PC-9 (cell line): ENCODE data around the gene DIPK1B. TPM values are rescaled to one million over a fixed set of nuclear protein-coding genes. Genes with fewer than 3 reads are reported as not detected.
A peak's percentile ranks its signal among the peaks of the same experiment; 100 is the strongest.

Experiments used
- BruUV-seq: library from RNA; stranded (reverse); fragments of 400-500 nt; replicated peaks from 2 replicates; lab custom pipeline; 2021; lab: Mats Ljungman, UMichigan
- CTCF ChIA-PET: fragments of 300-600 bp; sonication (Branson Sonifier 250); formaldehyde crosslinking; loops from one replicate; lab custom pipeline; 2022; ENCODE audit warnings: antibody characterized with exemption; lab: Charles Lee
- POLR2A ChIA-PET: fragments of 300-600 bp; sonication (Branson Sonifier 250); formaldehyde crosslinking; loops from one replicate; lab custom pipeline; 2022; ENCODE audit warnings: antibody characterized with exemption; ENCODE audit not compliant: unreplicated experiment; lab: Charles Lee
- DNase-seq, 2 experiments: peaks; one replicate each; pipeline versions ENCODE4 v3.0.0 to v3.0.0-alpha.2; 2015 to 2022; ENCODE audit warnings: mixed read lengths in 1 of 2
- H2AFZ ChIP-seq: fragments of 200-600 bp; sonication (generic); 2 replicates; pipeline ENCODE4 v1.8.1; 2017; ENCODE audit warnings: antibody characterized with exemption
- H3F3A ChIP-seq: fragments of 200-600 bp; sonication (generic); 2 replicates; pipeline ENCODE4 v1.8.1; 2017; ENCODE audit warnings: antibody characterized with exemption, mild to moderate bottlenecking, low read depth; ENCODE audit not compliant: insufficient read depth
- H3K27ac ChIP-seq: fragments of 200-600 bp; sonication (generic); 2 replicates; pipeline ENCODE4 v1.6.1; 2016; ENCODE audit warnings: mixed run types
- H3K27me3 ChIP-seq: fragments of 200-600 bp; sonication (generic); 2 replicates; pipeline ENCODE4 v1.6.1; 2016; ENCODE audit warnings: low read depth, mixed run types; ENCODE audit not compliant: insufficient read depth
- H3K36me3 ChIP-seq: fragments of 200-600 bp; sonication (generic); 2 replicates; pipeline ENCODE4 v1.6.1; 2016; ENCODE audit warnings: low read depth, mixed run types
- H3K4me1 ChIP-seq: fragments of 200-600 bp; sonication (generic); replicated peaks from 2 replicates; pipeline ENCODE4 v1.6.1; 2016; ENCODE audit warnings: mixed run types; ENCODE audit not compliant: insufficient read depth
- H3K4me2 ChIP-seq: fragments of 200-600 bp; sonication (generic); 2 replicates; pipeline ENCODE4 v1.6.1; 2017; ENCODE audit warnings: mixed run types
- H3K4me3 ChIP-seq: fragments of 200-600 bp; sonication (generic); 2 replicates; pipeline ENCODE4 v1.6.1; 2016; ENCODE audit warnings: mixed run types
- H3K79me2 ChIP-seq: fragments of 200-600 bp; sonication (generic); 2 replicates; pipeline ENCODE4 v1.6.1; 2017; ENCODE audit warnings: low read depth, mixed run types
- H3K9me2 ChIP-seq: fragments of 200-600 bp; sonication (generic); 2 replicates; pipeline ENCODE4 v1.8.1; 2017; ENCODE audit warnings: mild to moderate bottlenecking; ENCODE audit not compliant: insufficient read depth
- H3K9me3 ChIP-seq: fragments of 200-600 bp; sonication (generic); 2 replicates; pipeline ENCODE4 v1.8.1; 2016; ENCODE audit warnings: low read depth; ENCODE audit not compliant: insufficient read depth
- H4K20me1 ChIP-seq: fragments of 200-600 bp; sonication (generic); 2 replicates; pipeline ENCODE4 v1.8.1; 2017; ENCODE audit not compliant: insufficient read depth
- CTCF ChIP-seq: fragments of 200-600 bp; sonication (generic); conservative IDR thresholded peaks from 2 replicates; pipeline ENCODE4 v1.6.1; 2017; ENCODE audit warnings: mixed run types, antibody characterized with exemption, mild to moderate bottlenecking, moderate library complexity
- EZH2 ChIP-seq: fragments of 200-600 bp; sonication (generic); IDR thresholded peaks from 2 replicates; pipeline ENCODE4 v1.8.0; 2017; ENCODE audit warnings: antibody characterized with exemption, low read depth
- intact Hi-C: fragments of 100-400 bp; cut with micrococcal nuclease; formaldehyde crosslinking; loops from one replicate; pipeline ENCODE4 v1.10.0; 2022; ENCODE audit not compliant: unreplicated experiment
- total RNA-seq: library from RNA; stranded (reverse); gene quantifications from 2 replicates; pipeline ENCODE4 v1.2.3, GENCODE V29; 2021

The DIPK1B gene
- total RNA-seq, 1 experiment from 2014 or later: 19.0 TPM

- Histone ChIP-seq H4K20me1 (no peaks in the 10 kb centered on the region), H3K27me3 (no peaks in the 10 kb centered on the region), H3K4me2 (peak overlapping the region; percentile 91), H3K79me2 (no peaks in the 10 kb centered on the region), H3K4me1 (peaks cover 47% of the 10 kb centered on the region), H3K4me3 (peak overlapping the region; percentile 43; the same call in 1 of the 2 replicates), H3K36me3 (no peaks in the 10 kb centered on the region), H3K27ac (peak overlapping the region; percentile 94), H3K9me2 (no peaks in the 10 kb centered on the region), H3F3A (peaks cover 37% of the 10 kb centered on the region), H2AFZ (no peak overlapping the region), H3K9me3 (no peaks in the 10 kb centered on the region)
- no TSS peak for BruUV-seq
- ChIA-PET CTCF (interaction anchor here (0.7 to 1.1 kb wide), 6 partner anchors 20 to 293 kb away, joined by 3 to 7 read pairs (median 3); no protein-coding TSS in a partner anchor), POLR2A (interaction anchor here (0.6 to 0.9 kb wide), 4 partner anchors 11 to 331 kb away, joined by 3 to 12 read pairs (median 6); partner anchors contain the start of gene DNLZ)
- intact Hi-C loops: loop anchor here (2.0 to 5.0 kb wide), 6 partner anchors 17 to 209 kb away; partner anchors contain the start of gene NOTCH1
- peak; percentile 96 to 97 for DNase-seq
- TF ChIP-seq EZH2 (no peak), CTCF (no peak)
Observed at GRCh38 chr9:136693490-136694162, 18.7 kb upstream of the DIPK1B start.

- intact Hi-C loops: loop anchor here (2.0 to 5.0 kb wide), 6 partner anchors 16 to 210 kb away; partner anchors contain the start of gene NOTCH1
- TSS peak; percentile 24 for BruUV-seq
- H3K27me3 ChIP-seq: no peaks in the 10 kb centered on the region
- no peak overlapping the region for H2AFZ ChIP-seq
- ChIA-PET CTCF (interaction anchor here (0.6 to 1.1 kb wide), 6 partner anchors 21 to 537 kb away, joined by 3 to 7 read pairs (median 3); no protein-coding TSS in a partner anchor), POLR2A (interaction anchor here (0.8 to 0.9 kb wide), 2 partner anchors 12 to 60 kb away, joined by 6 to 7 read pairs; no protein-coding TSS in a partner anchor)
- peak overlapping the region; percentile 91 for H3K4me2 ChIP-seq
- no peaks in the 10 kb centered on the region for H3K9me3 ChIP-seq
- H3K4me1 ChIP-seq: peaks cover 47% of the 10 kb centered on the region
- no peaks in the 10 kb centered on the region for H3K36me3 ChIP-seq
- H3K79me2 ChIP-seq: no peaks in the 10 kb centered on the region
- no peaks in the 10 kb centered on the region for H3K9me2 ChIP-seq
- H3K27ac ChIP-seq: peak overlapping the region; percentile 94
- H3F3A ChIP-seq: peaks cover 42% of the 10 kb centered on the region
- DNase-seq: peak in 1 of 2 experiments; percentile 82
- peak; percentile 91 for TF ChIP-seq CTCF
- no peak for TF ChIP-seq EZH2
- H4K20me1 ChIP-seq: no peaks in the 10 kb centered on the region
- peak overlapping the region; percentile 43; the same call in 1 of the 2 replicates for H3K4me3 ChIP-seq
Observed at GRCh38 chr9:136694163-136694871, 18.1 kb upstream of the DIPK1B start.

GRCh38 chr9:136694872-136695247 is 17.5 kb upstream of the DIPK1B start:
- intact Hi-C loops: loop anchor here (2.0 to 5.0 kb wide), 6 partner anchors 16 to 210 kb away; partner anchors contain the start of gene NOTCH1
- CTCF ChIA-PET: interaction anchor here (0.6 kb wide), 1 partner anchor 537 kb away, joined by 3 read pairs; no protein-coding TSS in a partner anchor
- Histone ChIP-seq H3K79me2 (no peaks in the 10 kb centered on the region), H3K9me2 (no peaks in the 10 kb centered on the region), H3K9me3 (no peaks in the 10 kb centered on the region), H3K4me3 (no peak overlapping the region; the same call in 1 of the 2 replicates), H3K27me3 (no peaks in the 10 kb centered on the region), H4K20me1 (no peaks in the 10 kb centered on the region), H2AFZ (no peak overlapping the region), H3K27ac (peak overlapping the region; percentile 94), H3K4me2 (peak overlapping the region; percentile 91), H3K4me1 (peaks cover 47% of the 10 kb centered on the region), H3F3A (peaks cover 42% of the 10 kb centered on the region), H3K36me3 (no peaks in the 10 kb centered on the region)
- POLR2A ChIA-PET: no interaction called here
- TF ChIP-seq CTCF: no peak
- no peak for TF ChIP-seq EZH2
- DNase-seq: no peak
- BruUV-seq: no TSS peak
